Trophoblast cell (in vitro differentiated cells and primary cell): ENCODE results near the gene ZSWIM9.

Experiments used
- DNase-seq, 2 donors: peaks; one replicate each; pipeline ENCODE4 v3.0.0-alpha.2; 2016
- H2AFZ ChIP-seq: 2 replicates; pipeline ENCODE4 v1.6.1; 2013; ENCODE audit warnings: low read length, moderate library complexity, mild to moderate bottlenecking; ENCODE audit not compliant: insufficient read depth, poor library complexity
- H2AK5ac ChIP-seq: 2 replicates; pipeline ENCODE4 v1.6.1; 2013; ENCODE audit warnings: mild to moderate bottlenecking, low read length
- H2BK120ac ChIP-seq: 2 replicates; pipeline ENCODE4 v1.6.1; 2013; ENCODE audit warnings: low read length, mild to moderate bottlenecking, moderate library complexity; ENCODE audit not compliant: insufficient read depth, poor library complexity
- H2BK12ac ChIP-seq: 2 replicates; pipeline ENCODE4 v1.6.1; 2013; ENCODE audit warnings: mild to moderate bottlenecking, low read length, moderate library complexity
- H2BK5ac ChIP-seq: 2 replicates; pipeline ENCODE4 v1.6.1; 2013; ENCODE audit warnings: low read length, low read depth, moderate library complexity, mild to moderate bottlenecking; ENCODE audit not compliant: poor library complexity
- H3K14ac ChIP-seq: 2 replicates; pipeline ENCODE4 v1.6.1; 2013; ENCODE audit warnings: mild to moderate bottlenecking, low read length
- H3K18ac ChIP-seq: 2 replicates; pipeline ENCODE4 v1.6.1; 2013; ENCODE audit warnings: mild to moderate bottlenecking, low read length
- H3K23ac ChIP-seq: 2 replicates; pipeline ENCODE4 v1.6.1; 2013; ENCODE audit warnings: low read length
- H3K27ac ChIP-seq: 2 replicates; pipeline ENCODE4 v1.5.1; 2013; ENCODE audit warnings: low read depth, mild to moderate bottlenecking, inconsistent platforms, low read length, moderate library complexity
- H3K27me3 ChIP-seq: 2 replicates; pipeline ENCODE4 v1.6.1; 2013; ENCODE audit warnings: inconsistent platforms, mild to moderate bottlenecking, low read length, moderate library complexity; ENCODE audit not compliant: insufficient read depth
- H3K36me3 ChIP-seq, 2 experiments: 1 replicate in 1 of 2; 2 replicates in 1 of 2; pipeline ENCODE4 v1.6.1; 2013; ENCODE audit warnings: low read length in 2 of 2, mild to moderate bottlenecking in 2 of 2, moderate library complexity in 1 of 2; ENCODE audit not compliant: insufficient read depth in 2 of 2, control insufficient read depth in 1 of 2
- H3K4ac ChIP-seq: 2 replicates; pipeline ENCODE4 v1.6.1; 2013; ENCODE audit warnings: low read depth, mild to moderate bottlenecking, low read length, moderate library complexity
- H3K4me1 ChIP-seq, 2 experiments: 1 replicate in 1 of 2; 2 replicates in 1 of 2; pipeline ENCODE4 v1.6.1; 2013; ENCODE audit warnings: low read length in 2 of 2, mild to moderate bottlenecking in 2 of 2, moderate library complexity in 1 of 2; ENCODE audit not compliant: insufficient read depth in 2 of 2, control insufficient read depth in 1 of 2
- H3K4me2 ChIP-seq: 2 replicates; pipeline ENCODE4 v1.6.1; 2013; ENCODE audit warnings: inconsistent platforms, mild to moderate bottlenecking, low read length, moderate library complexity
- H3K4me3 ChIP-seq: 2 replicates; pipeline ENCODE4 v1.5.1; 2013; ENCODE audit warnings: mild to moderate bottlenecking, low read depth, low read length, inconsistent platforms
- H3K79me1 ChIP-seq: one replicate; pipeline ENCODE4 v1.6.1; 2013; ENCODE audit warnings: low read length
- H3K79me2 ChIP-seq: 2 replicates; pipeline ENCODE4 v1.6.1; 2013; ENCODE audit warnings: low read length, mild to moderate bottlenecking; ENCODE audit not compliant: control insufficient read depth, insufficient read depth, poor library complexity
- H3K9ac ChIP-seq: 2 replicates; pipeline ENCODE4 v1.6.1; 2013; ENCODE audit warnings: mild to moderate bottlenecking, low read length
- H3K9me3 ChIP-seq: 2 replicates; pipeline ENCODE4 v1.6.1; 2013; ENCODE audit warnings: low read depth, mild to moderate bottlenecking, control low read depth, inconsistent platforms, low read length; ENCODE audit not compliant: insufficient read depth
- H4K12ac ChIP-seq: 2 replicates; pipeline ENCODE4 v1.6.1; 2013; ENCODE audit warnings: low read depth, mild to moderate bottlenecking, low read length, moderate library complexity
- H4K8ac ChIP-seq: 2 replicates; pipeline ENCODE4 v1.6.1; 2013; ENCODE audit warnings: low read depth, mild to moderate bottlenecking, low read length, moderate library complexity
- H4K91ac ChIP-seq: one replicate; pipeline ENCODE4 v1.6.1; 2013; ENCODE audit warnings: low read depth, mild to moderate bottlenecking, low read length, moderate library complexity
- WGBS: extraction: QIAGEN DNeasy Blood & Tissue Kit; methylation state at CpG from one replicate; pipeline ENCODE4 v1.1.7; 2013; ENCODE audit warnings: missing lambda C conversion rate; ENCODE audit not compliant: insufficient read length, insufficient coverage; ENCODE audit errors: extremely low coverage; 5-methylcytosine and 5-hydroxymethylcytosine counted together

Gene ZSWIM9

DNA sequence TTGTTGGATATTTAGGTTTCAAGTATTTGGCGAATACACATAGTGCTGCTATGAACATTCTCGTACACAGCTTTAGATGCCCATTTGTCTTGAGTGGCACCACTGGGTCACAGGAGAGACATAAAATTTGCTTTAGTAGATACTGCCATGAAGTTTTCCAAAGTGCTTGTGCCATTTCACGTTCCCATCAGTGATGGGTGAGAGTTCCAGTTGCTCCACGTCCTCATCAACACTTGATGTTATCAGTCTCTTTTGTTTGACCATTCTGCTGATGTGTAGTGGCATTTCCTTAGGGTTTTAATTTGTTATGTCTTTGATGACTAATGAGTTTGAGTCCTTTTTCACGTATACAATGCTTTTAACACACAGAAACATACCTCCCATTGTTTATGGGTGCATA is 11.0 kb downstream of the ZSWIM9 start:
- no peaks in the 10 kb centered on the region for H3K4me1 ChIP-seq
- no peak overlapping the region for H2BK12ac ChIP-seq
- no peak overlapping the region for H4K12ac ChIP-seq
- H3K36me3 ChIP-seq: peaks cover 4 to 9% of the 10 kb centered on the region in 2 experiments
- no peak overlapping the region for H3K18ac ChIP-seq
- H3K9me3 ChIP-seq: peaks cover 4% of the 10 kb centered on the region
- H4K8ac ChIP-seq: no peak overlapping the region
- no peak overlapping the region for H3K4me3 ChIP-seq
- no peak overlapping the region for H3K4ac ChIP-seq
- no peaks in the 10 kb centered on the region for H3K27me3 ChIP-seq
- H3K14ac ChIP-seq: no peak overlapping the region
- no CpG with 5 or more reads among the region's 5 CpGs for WGBS
- H3K79me1 ChIP-seq: no peaks in the 10 kb centered on the region
- no peak overlapping the region for H3K23ac ChIP-seq
- no peak for DNase-seq
- H3K4me2 ChIP-seq: no peak overlapping the region
- H3K27ac ChIP-seq: no peak overlapping the region
- H3K9ac ChIP-seq: no peak overlapping the region
- H2AK5ac ChIP-seq: no peak overlapping the region
- no peak overlapping the region for H4K91ac ChIP-seq
- H2AFZ ChIP-seq: no peak overlapping the region
- H3K79me2 ChIP-seq: no peaks in the 10 kb centered on the region
- H2BK5ac ChIP-seq: no peak overlapping the region
- no peak overlapping the region for H2BK120ac ChIP-seq

GRCh38 chr19:48182434-48182833 is 12.0 kb downstream of the ZSWIM9 start:
- H2BK12ac ChIP-seq: no peak overlapping the region
- H2BK120ac ChIP-seq: no peak overlapping the region
- no peak overlapping the region for H3K23ac ChIP-seq
- no peak overlapping the region for H3K27ac ChIP-seq
- H3K9me3 ChIP-seq: peaks cover 4% of the 10 kb centered on the region
- no peak overlapping the region for H3K4ac ChIP-seq
- no peak overlapping the region for H3K9ac ChIP-seq
- no peak overlapping the region for H4K91ac ChIP-seq
- no peak overlapping the region for H3K4me3 ChIP-seq
- no peaks in the 10 kb centered on the region for H3K27me3 ChIP-seq
- H2BK5ac ChIP-seq: no peak overlapping the region
- H3K4me2 ChIP-seq: no peak overlapping the region
- no peak overlapping the region for H2AFZ ChIP-seq
- peaks cover 4 to 9% of the 10 kb centered on the region in 2 experiments for H3K36me3 ChIP-seq
- H3K79me1 ChIP-seq: no peaks in the 10 kb centered on the region
- no peaks in the 10 kb centered on the region for H3K79me2 ChIP-seq
- DNase-seq: no peak
- no peak overlapping the region for H2AK5ac ChIP-seq
- H4K12ac ChIP-seq: no peak overlapping the region
- no peak overlapping the region for H3K14ac ChIP-seq
- no peak overlapping the region for H3K18ac ChIP-seq
- WGBS: no CpG with 5 or more reads among the region's 38 CpGs
- no peak overlapping the region for H4K8ac ChIP-seq
- H3K4me1 ChIP-seq: no peaks in the 10 kb centered on the region

DNA sequence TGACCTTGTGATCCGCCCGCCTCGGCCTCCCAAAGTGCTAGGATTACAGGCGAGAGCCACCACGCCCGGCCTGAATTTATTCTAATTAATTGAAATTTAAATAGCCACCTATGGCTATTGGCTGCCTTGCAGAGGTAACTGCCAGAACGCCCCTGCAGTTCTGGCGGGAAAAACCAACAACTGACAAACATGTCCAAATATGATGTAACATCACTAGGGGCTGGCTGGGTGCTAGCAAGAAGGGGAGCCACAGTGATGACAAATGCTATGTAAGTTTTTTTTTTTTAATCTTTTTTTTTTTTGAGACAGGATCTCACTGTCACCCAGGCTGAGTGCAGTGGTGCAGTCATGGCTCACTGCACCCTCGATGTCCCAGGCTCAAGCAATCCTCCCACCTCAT is 12.9 kb downstream of the ZSWIM9 start:
- Histone ChIP-seq H3K27me3 (no peaks in the 10 kb centered on the region), H3K9ac (no peak overlapping the region), H3K4ac (no peak overlapping the region), H2AK5ac (no peak overlapping the region), H4K91ac (no peak overlapping the region), H2BK5ac (no peak overlapping the region), H3K18ac (no peak overlapping the region), H4K12ac (no peak overlapping the region), H3K27ac (no peak overlapping the region), H3K4me1 (no peaks in the 10 kb centered on the region), H3K79me1 (no peaks in the 10 kb centered on the region), H3K4me2 (no peak overlapping the region), H3K79me2 (no peaks in the 10 kb centered on the region), H3K23ac (no peak overlapping the region), H2BK120ac (no peak overlapping the region), H3K4me3 (no peak overlapping the region), H2AFZ (no peak overlapping the region), H3K36me3 (peaks cover 4 to 9% of the 10 kb centered on the region in 2 experiments), H2BK12ac (no peak overlapping the region), H3K9me3 (peaks cover 4% of the 10 kb centered on the region), H3K14ac (no peak overlapping the region), H4K8ac (no peak overlapping the region)
- no peak for DNase-seq
- WGBS: no CpG with 5 or more reads among the region's 9 CpGs

- H3K79me2 ChIP-seq: no peaks in the 10 kb centered on the region
- H3K23ac ChIP-seq: no peak overlapping the region
- no peaks in the 10 kb centered on the region for H3K27me3 ChIP-seq
- no peak overlapping the region for H3K18ac ChIP-seq
- H3K4me3 ChIP-seq: no peak overlapping the region
- H3K4me1 ChIP-seq: no peaks in the 10 kb centered on the region
- no peak overlapping the region for H2BK12ac ChIP-seq
- no peak overlapping the region for H4K12ac ChIP-seq
- peaks cover 4 to 9% of the 10 kb centered on the region in 2 experiments for H3K36me3 ChIP-seq
- no peak overlapping the region for H2BK120ac ChIP-seq
- no peak overlapping the region for H4K8ac ChIP-seq
- no peak overlapping the region for H3K27ac ChIP-seq
- WGBS: no CpG with 5 or more reads among the region's 5 CpGs
- no peak overlapping the region for H2AK5ac ChIP-seq
- DNase-seq: no peak
- no peak overlapping the region for H2AFZ ChIP-seq
- no peak overlapping the region for H2BK5ac ChIP-seq
- no peak overlapping the region for H3K9ac ChIP-seq
- H3K9me3 ChIP-seq: peaks cover 4% of the 10 kb centered on the region
- H4K91ac ChIP-seq: no peak overlapping the region
- no peak overlapping the region for H3K4me2 ChIP-seq
- H3K79me1 ChIP-seq: no peaks in the 10 kb centered on the region
- no peak overlapping the region for H3K14ac ChIP-seq
- H3K4ac ChIP-seq: no peak overlapping the region
Measured at GRCh38 chr19:48186015-48186414, 15.5 kb downstream of the ZSWIM9 start.
